H1 (cell line): ENCODE data around the gene MROH7.

ENCODE experiments used
- EGR1 ChIP-seq: IDR thresholded peaks from 2 replicates; pipeline ENCODE4 v1.6.1; 2011; ENCODE audit warnings: low read depth, low read length, borderline replicate concordance
- EZH2 ChIP-seq: fragments of 200-600 bp; sonication (generic); IDR thresholded peaks from 2 replicates; pipeline ENCODE4 v1.7.1; 2012; ENCODE audit warnings: low read depth, mild to moderate bottlenecking, moderate library complexity, low read length, inconsistent platforms; ENCODE audit not compliant: severe bottlenecking
- RAD21 ChIP-seq, 2 experiments: IDR thresholded peaks in 1 of 2; conservative IDR thresholded peaks in 1 of 2; 2 replicates each; pipeline ENCODE4 v1.6.1; 2011; ENCODE audit warnings: low read depth in 2 of 2, low read length in 2 of 2, improper control_type of control experiment in 1 of 2, inconsistent platforms in 1 of 2, mild to moderate bottlenecking in 1 of 2, moderate library complexity in 1 of 2

DNA sequence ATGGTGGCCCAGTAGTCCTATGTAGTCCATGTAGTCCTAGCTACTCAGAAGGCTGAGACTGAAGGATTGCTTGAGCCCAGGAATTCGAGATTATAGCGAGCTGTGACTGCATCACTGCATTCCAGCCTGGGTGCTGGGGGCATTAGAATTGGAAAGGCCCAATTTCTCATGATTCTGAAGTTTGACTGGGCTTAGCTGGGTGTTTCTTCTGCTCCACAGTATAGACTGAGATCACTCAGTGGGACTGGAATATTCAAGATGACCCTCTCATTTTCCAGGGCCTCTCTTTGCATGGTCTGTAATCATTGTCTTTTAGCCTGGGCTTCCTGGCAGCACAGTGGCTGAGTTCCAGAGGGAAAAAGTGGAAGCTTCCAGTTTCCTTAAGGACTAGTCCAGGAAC lies 26.2 kb downstream of the MROH7 start:
- TF ChIP-seq EZH2 (no peak), RAD21 (IDR thresholded peaks at IDR 0.05 in 1 of 2, conservative IDR thresholded peaks at IDR 0.05 in 1 of 2; ENCODE audit: low read depth in 2 of 2, low read length in 2 of 2) (no peak), EGR1 (no peak)
